GM21381 (cell line): ENCODE data around the gene ITIH4.

Source experiments
- ATAC-seq: cut with Tn5 transposase; IDR thresholded peaks from one replicate; pipeline ENCODE4 v1.9.1; 2021; ENCODE audit warnings: mild to moderate bottlenecking, moderate library complexity; ENCODE audit not compliant: unreplicated experiment

The ITIH4 gene

DNA sequence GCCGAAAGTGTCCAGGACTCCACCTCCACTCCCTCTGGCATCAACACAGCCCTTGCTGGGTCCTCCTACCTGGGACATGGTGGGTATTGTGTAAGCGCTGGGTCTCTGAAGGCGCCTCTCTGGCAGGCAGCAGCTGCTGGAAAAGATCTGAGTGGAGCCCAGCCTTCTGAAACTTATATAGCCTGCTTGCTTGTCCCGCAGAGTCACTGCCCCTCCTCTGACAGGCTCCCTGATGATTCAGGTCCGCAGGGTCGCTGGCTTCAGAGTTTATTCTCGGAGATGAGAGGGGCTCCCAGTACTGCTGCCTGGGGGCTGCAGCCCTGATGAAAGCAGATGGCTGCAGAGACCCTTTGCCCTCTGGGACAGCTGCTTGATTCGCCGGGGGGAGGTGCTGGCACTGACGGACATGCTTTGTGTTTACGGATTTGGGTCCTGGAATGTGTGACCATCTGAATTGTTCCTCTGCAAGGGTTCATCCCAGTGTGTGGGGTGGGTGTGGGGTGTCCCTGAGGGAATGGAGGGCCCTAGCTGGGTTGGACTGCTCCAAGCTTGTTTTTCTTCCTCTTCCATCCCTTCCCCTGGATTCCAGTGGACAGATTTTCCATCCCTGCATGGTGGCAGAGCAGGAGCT, 4.5 kb upstream of the ITIH4 start, which contains the start of gene MUSTN1:
Gene MUSTN1 (minus strand): TSS at position 149 of the 631 bp plus-strand sequence. CDS start 71 bp downstream, at position 78.
- ATAC-seq: no peak

DNA sequence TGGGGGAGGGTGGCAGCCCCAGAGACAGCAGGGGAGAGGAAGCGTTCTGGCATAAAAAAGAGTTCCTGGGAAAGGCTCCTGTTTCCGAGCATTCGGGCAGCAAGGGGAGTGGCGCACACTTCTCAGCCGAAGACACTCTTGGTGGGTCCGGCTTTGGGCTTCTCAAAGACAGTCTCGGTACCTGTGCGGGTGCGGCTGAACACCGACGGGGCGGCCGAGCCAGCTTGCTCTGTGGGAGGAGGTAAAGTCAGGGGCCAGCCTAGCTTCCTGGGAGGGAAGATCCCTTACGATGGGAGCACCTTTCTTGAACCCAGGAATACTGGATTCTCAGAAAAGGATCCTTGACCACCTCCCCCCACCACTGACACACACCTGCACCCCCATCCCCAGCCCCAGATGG, 2.7 kb upstream of the ITIH4 start:
- no peak for ATAC-seq

DNA sequence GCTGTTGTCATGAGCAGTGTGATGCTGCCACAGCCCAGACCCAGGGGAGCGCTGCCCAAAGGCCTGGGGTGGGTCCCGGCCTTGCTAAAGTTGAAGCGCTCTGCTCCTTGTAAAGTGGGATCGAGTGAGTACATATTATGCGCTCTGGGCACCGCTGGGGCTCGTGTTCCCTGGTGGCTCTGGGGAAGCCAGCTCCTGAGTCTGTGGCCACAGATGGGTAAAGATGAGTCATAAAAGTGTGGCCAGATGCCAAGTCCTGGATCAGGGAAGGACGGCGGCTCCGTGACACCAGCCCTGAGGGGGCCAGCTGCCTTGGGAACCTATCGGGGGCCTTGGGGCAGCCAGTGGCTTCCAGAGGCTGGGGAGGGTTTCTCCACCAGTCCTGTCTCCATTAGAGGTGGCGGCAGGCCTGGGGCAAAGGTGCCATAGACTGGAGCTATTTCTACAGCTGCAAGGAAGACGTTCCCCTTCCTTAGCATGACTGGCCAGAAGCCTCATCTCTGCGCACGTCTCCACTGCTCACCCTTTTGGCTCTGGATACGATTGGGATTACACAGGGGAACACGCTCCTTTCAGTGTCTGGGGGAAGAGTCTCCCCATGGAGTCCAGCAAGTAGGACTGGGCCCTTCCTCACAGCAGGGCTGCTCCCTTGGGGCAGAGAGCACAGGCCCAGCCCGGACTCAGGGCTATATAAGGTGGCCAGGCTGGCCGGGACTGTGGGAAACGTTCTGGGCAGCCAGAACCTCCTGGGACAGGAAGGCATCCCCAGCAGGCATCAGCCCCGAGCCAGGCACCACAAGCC, 1.2 kb upstream of the ITIH4 start:
- no peak for ATAC-seq

DNA sequence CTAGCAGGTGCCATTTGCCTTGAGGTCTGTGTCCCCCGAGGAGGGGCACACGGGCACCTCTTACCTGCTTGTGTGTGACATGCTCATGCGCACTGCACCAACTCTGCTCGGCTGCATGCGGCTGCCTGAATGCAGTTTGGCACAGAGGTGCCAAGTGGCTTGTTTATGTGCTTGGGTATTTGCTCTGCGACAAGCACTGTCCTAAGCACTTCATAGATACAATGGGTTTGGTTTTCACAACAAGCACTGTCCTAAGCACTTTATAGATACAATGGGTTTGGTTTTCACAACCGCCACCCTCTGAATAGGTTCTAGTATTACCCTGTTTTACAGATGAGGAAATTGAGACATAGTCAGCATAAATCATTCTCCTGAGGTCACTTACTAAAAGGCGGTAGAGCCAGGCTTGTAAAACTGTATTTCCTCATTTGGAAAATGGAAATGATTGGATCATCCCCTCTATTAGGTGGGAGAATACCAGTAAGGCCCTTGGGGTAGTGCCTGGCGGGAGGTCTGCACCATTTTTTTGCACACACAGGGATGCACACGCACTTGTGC, 487 bp downstream of the ITIH4 start:
- no peak for ATAC-seq

DNA sequence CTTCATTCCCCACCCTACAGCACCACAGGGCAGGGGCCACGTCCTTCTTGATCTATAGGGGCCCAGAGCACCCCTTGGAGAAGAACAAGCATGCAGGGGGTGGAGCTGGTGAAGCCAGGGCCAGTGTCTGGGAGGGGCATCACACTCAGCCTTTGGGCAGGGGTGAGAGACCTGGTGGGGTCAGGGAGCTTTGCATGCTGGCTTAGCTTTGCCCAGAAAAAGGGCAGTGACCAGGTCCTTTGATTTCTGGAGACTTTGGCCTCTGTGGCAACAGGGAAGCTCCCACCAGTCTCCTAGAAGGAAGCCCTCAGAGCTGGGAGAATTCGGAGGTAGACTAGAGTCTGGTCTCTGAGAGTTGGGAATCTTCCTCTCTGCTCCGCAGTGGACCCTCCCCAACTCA, 990 bp downstream of the ITIH4 start:
- ATAC-seq: no peak

DNA sequence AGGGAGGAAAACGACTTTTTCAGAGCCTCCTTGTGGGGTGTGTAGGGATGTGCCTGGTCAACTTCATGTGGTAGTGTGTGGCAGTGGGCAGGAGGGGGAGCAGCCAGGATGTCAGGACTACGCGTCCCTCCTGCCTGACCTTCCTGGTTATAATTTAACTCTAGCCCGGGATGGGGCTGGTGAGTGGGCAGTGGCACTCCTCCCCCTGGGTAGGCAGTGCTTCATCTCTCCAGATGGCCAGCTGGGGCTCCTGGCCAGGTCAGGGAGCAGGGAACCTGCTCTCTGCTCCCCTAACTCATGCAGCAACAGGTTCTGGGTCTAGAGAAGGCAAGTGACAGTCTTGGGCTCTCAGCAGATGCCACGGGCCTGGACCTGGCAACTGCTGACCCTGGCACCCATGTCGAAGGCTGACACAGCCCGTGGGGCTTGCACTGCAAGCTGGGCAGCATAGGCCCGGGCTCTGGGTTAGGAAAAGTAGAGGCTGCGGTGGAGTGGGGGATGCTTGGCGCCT, 2.6 kb downstream of the ITIH4 start:
- no peak for ATAC-seq

DNA sequence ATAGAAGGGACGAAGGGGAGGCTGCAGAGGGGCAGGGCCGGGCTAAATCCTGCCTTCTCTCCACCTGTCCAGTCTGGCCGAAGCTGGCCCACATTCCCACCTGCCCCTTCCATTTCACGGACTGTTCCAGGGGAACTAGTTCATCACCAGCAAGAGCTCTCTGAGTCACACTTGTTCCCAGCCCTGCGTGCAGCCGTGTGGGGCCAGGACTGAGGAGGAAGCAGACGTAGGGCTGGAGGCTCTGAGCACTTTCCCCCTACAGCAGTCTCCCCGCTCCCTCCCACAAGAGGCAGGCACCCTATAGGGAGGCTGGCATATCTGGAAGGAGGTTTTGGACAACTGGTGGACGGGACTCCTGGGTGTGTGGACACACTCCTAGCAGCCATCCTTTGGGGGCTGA, 3.0 kb downstream of the ITIH4 start:
- ATAC-seq: no peak

DNA sequence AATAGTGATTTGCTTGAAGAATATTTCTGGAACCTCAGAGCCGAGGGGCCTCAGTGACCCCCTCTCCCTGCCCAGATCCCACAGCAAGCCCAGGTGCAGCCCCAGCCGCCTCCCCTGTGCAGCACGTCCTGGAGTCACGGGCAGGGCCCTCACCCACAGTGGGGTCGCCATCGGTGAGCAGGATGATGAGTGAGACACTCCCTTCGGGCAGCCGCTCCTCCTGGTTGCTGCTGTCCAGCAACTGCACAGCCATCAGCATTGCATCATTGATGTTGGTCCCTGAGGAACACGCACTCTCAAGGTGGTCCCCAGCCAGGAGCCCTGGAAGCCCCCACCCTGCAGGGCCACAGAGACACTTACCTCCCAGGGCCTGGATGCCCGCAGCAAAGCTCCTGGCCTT, 6.4 kb downstream of the ITIH4 start:
- ATAC-seq: no peak

DNA sequence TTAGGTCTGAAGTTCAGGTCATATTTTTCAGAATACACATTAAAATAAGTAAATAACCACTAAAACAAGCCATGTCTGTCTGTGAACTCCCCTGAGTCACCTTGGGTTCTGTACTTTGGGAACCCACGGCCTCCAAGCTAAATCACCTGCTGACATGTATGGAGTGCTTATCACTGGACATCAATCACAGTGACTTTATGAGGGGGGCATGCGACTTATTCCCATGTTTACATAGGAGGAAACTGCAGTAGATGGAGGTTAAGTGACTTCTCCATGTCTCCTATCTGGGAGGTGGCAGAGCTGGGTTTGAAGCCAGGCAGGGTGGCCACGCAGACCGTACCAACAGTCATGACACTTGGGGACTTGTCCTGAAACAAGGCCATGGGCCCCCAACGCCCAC, 8.1 kb downstream of the ITIH4 start:
- ATAC-seq: no peak

DNA sequence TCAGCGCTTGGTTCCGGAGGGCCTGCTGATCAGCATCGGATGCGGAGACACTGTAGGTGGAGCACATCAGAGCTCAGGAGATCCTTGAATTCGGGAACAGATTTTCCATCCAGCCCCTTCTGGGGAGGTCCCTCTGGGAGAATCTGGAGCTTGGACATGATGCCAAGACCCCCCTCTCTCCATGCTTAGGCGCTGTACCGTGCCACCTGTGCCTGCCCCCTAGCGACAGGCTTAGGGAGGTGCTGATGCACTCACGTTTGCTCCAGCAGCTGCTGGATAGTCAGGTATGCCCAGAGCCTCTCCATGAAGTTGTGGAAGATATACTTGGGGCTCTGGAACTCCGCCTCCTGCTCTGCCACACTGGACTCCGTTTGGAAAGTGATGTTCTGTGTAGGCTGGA, 9.7 kb downstream of the ITIH4 start:
- no peak for ATAC-seq

DNA sequence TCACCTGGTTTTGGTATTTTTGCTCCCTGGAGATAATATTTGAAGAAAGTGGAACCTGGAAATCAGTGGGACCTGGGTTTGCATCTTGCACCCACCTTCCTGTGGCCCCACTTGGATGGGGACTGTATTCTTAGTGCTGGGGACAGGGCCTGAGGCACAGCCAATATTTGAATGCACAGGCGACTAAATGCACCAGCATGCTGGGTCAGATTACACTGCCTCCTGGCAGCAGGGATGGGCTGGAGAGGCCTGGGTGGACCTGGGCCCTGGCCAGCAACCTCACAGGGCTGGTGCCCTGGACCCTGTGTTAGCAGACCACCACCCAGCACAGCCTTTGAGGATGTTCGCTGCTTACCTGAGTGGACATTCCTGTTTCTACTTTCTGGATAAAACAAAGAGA, 10.5 kb downstream of the ITIH4 start:
- no peak for ATAC-seq

DNA sequence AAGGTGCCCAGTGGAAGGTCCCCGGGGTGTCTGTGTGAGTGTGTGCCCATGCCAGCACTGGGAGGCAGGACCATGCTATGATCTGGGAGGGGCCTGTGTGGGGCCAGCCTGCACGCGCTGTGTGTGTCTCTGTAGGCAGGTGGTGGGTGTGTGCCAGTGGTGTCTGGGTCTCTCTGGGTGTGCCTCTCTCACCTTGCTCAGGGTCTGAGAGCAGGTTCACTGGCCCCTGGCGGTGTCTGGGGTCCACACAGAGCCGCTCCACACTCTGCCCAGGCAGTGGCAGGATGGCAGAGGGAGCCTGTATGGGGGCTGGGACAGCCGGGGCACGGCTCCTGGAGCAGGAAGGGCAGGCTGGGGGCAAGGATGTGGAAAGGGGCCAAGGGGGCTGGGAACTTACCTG, 12.6 kb downstream of the ITIH4 start:
- ATAC-seq: no peak

DNA sequence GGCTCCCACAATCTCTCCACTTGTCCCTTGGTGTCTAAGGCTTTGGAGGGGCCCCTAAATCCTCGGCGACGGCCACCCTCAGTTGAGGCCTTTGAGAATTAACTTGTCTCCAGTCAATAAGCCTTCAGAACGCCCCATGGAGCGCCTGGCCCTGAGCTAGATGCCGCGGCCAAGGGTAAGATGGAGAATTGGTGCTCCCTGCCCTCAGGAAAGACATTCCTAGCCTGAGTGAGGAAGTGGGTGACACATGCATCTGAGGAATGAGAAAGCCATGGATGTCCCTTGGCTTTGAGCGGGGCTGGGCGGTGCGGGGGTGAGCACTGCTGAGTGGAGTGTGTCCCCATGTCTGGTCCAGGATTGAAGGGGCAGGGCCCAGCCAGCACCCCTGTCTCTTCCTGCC, 13.3 kb downstream of the ITIH4 start:
- ATAC-seq: no peak

DNA sequence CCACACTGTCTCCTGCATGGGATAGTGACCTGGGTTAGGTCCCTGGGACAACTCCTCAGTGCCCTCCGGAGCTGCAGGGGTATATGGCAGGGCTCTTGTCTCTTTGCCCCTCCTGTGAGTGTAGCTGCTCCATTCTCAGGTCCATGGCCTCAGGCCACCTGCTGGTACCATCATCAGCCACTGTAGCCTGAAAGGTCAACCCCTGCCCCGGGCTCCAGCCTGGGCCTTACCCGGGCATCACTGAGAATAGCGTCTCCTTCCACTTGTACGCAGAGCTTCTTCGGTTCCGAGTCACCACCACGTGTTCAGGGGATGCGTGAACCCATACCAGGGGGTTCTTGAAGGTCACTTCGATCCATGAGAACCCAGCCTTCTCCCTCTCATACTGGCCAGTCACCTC, 13.8 kb downstream of the ITIH4 start:
- no peak for ATAC-seq

DNA sequence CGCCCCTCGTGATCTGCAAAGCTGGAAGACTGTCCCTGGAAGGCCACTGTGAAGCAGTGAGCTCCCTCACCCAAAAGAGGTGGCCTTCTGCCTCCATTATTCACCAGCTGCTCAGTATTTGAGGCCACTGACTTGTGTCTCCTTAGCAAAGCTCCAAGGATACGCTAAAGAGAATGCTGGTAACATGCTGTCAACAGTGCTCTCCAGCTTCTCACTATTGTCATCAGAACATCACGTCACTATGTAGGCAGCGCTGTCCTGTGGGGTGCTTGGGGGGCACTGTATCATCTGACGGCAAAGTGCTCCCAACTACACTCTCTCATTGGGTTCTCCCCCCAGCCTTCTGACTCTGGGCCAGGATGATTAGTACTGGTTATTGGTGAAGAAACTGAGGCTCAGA, 14.3 kb downstream of the ITIH4 start:
- ATAC-seq: no peak

DNA sequence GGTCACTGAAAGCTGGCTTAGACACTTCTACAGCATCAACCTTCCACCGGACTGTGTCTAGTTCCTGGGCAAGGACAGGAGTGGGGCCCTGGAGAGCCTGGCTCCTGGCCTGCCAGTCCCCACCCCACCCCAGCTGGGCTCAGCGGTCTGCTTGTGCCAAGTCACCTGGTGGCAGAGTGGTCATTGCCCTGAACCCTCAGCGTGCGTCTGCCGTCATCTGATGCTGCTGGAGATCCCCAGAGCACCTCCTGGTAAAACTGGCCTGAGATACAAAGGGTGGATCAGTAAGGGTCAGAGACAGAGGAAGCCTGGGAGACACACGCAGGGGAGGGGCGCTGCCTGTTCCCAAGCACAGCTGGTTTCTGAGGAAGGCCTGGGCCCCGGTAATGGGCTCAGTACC, 16.7 kb downstream of the ITIH4 start:
- ATAC-seq: no peak

DNA sequence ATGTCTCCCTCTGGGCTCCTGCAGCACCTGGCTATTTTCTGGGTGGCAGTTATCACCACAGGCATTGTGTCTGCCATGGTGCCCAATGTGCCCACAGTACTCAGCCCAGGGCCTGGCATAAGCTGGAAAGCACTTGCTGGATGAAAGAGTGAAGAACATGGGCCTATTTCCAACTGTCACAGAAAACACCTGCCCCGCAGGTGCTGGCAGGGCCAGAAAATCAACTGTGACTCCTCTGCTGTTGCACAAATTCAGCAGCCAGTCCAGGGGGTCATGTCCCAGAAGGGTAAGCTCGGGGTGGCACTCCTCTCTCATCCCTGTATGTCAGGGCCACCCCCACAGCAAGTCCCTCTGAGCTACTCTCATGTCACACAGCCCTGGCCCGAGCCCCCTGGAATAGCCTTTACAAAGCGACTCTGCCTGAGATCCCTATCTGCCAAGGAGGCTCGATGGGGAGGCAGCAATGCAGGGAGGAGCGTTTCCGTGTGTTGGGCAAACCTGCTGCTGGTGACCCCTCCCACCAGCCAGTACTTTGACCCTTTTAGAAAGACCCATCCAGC, 18.9 kb downstream of the ITIH4 start:
- no peak for ATAC-seq

DNA sequence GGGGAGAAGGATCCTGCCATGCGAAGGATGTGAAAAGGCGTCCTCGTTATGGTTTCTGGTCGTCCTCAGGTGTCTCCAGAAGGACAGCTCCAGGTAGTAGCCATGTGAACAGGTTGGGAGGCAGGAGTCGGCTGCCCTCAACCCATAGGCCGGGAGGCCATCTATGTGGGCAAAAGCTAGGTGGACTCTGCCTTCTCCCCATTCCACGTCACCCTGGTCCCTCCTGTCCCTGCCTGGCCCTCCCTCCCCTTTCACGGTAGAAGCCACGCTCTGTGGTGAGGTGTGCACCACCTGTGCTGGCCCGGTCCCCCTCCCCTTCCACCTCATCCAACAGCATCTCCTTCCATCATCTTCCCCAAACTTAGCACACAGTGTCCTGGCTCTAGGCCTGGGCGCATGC, 19.5 kb downstream of the ITIH4 start:
- no peak for ATAC-seq

DNA sequence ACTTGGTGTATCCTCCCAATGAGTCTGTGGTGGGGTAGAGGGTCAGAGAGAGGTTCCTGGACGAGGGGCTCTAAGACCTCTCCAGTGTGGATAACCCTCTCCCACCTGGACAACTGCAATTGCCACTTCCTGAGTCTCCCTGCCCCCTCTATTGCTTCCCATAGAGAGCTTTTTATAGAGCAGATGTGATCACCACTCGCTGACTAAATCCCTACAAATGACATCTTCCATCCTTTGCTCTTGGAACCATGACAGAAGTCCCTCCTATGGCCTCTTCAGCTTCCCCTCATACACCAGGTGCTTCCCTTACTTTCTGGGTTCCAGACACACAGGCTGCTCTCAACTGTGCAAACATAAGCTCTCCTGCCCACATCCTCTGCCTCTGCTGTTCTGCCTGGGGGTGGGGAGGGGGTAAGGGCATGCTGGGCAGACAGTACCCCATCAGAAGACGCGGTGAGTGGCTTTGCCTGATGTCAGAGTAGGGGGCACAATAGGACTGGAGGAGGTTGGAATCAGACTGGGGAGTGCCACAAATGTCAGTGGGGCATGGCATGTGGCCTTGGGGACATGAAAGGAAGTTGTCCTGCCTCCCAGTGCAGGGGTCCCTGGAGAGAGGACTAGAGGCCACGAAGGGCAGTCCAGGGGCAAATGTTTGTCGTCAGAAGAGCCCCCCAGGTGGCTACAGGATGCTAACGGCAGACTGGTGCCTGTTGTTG, 20.7 kb downstream of the ITIH4 start:
- no peak for ATAC-seq

DNA sequence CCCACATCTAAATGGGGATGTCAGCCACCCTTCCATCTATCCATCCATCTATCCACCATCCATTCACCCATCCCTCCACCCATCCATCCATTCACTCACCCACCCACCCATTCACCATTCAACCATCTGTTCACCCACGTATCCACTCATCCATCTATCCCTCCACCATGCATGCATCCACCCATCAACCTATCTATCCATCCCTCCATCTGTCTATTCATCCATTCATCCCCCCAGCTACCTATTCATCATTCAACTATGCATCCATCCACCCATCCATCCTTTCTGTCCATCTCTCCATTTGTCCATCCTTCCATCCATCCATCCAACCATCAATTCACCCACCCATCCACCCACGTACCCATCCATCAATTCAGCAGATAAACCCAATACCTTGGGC, 21.3 kb downstream of the ITIH4 start:
- ATAC-seq: no peak
